MCF 10A (cell line): ENCODE measurements around the gene PTGFRN. TPM values are rescaled to one million over a fixed set of nuclear protein-coding genes. Genes with fewer than 3 reads are reported as not detected.
"Not testable (repeated sequence)": the region's sequence is repeated elsewhere in the genome, so short reads cannot be mapped to it uniquely, and the experiment has no call there.

Experiments
- Bru-seq: library from RNA; stranded (reverse); fragments of 400-500 nt; gene quantifications from one replicate; lab custom pipeline; 2021; lab: Mats Ljungman, UMichigan
- BruChase-seq, 2 experiments: library from RNA; stranded (reverse); fragments of 400-500 nt; gene quantifications; one replicate each; lab custom pipeline; 2021; lab: Mats Ljungman, UMichigan
- BruUV-seq: library from RNA; stranded (reverse); fragments of 400-500 nt; replicated peaks from 2 replicates; lab custom pipeline; 2021; lab: Mats Ljungman, UMichigan
- CTCF ChIA-PET: fragments of 300-600 bp; sonication (Branson Sonifier 250); formaldehyde crosslinking; extraction: SDS; loops from one replicate; lab custom pipeline; 2021; ENCODE audit warnings: antibody characterized with exemption, inconsistent platforms; lab: Yijun Ruan, JAX
- POLR2A ChIA-PET: fragments of 300-600, 350-650 bp; sonication (Branson Sonifier 250); formaldehyde crosslinking; extraction: SDS; loops from one replicate; lab custom pipeline; 2020; ENCODE audit warnings: antibody characterized with exemption, inconsistent platforms; lab: Yijun Ruan, JAX
- DNase-seq: peaks from one replicate; pipeline ENCODE4 v3.0.0-alpha.2; 2018; ENCODE audit not compliant: unreplicated experiment
- H3K27ac Mint-ChIP-seq: one replicate; pipeline ENCODE4 v1.8.0; 2022; ENCODE audit warnings: mild to moderate bottlenecking, low read depth, mixed read lengths; ENCODE audit not compliant: unreplicated experiment
- H3K27me3 Mint-ChIP-seq: one replicate; pipeline ENCODE4 v1.8.0; 2022; ENCODE audit warnings: mixed read lengths; ENCODE audit not compliant: insufficient read depth, unreplicated experiment
- H3K36me3 Mint-ChIP-seq: one replicate; pipeline ENCODE4 v1.8.0; 2022; ENCODE audit warnings: mild to moderate bottlenecking, moderate library complexity, mixed read lengths; ENCODE audit not compliant: insufficient read depth, unreplicated experiment
- H3K4me1 Mint-ChIP-seq: one replicate; pipeline ENCODE4 v1.8.0; 2022; ENCODE audit warnings: mixed read lengths; ENCODE audit not compliant: insufficient read depth, unreplicated experiment
- H3K4me3 Mint-ChIP-seq: one replicate; pipeline ENCODE4 v1.8.0; 2022; ENCODE audit warnings: mild to moderate bottlenecking, moderate library complexity, mixed read lengths; ENCODE audit not compliant: unreplicated experiment
- H3K9me3 Mint-ChIP-seq: one replicate; pipeline ENCODE4 v1.8.0; 2022; ENCODE audit warnings: mixed read lengths; ENCODE audit not compliant: unreplicated experiment
- CTCF ChIP-seq: fragments of 200-600 bp; IDR thresholded peaks from one replicate; pipeline ENCODE4 v1.8.0; 2022; ENCODE audit warnings: antibody characterized with exemption, mild to moderate bottlenecking; ENCODE audit not compliant: unreplicated experiment
- intact Hi-C: fragments of 100-400 bp; cut with micrococcal nuclease; formaldehyde crosslinking; loops from 2 replicates; pipeline ENCODE4 v1.14.1; 2022
- long read RNA-seq: library from polyadenylated mRNA; stranded (forward); transcript quantifications from one replicate; pipeline ENCODE4 v2.0.0, GENCODE V29; 2022
- total RNA-seq: library from RNA; stranded (reverse); gene quantifications from 2 replicates; pipeline ENCODE4 v1.2.3, GENCODE V29; 2022

Gene PTGFRN
- total RNA-seq (45.2 and 61.0 TPM in 2 replicates), Bru-seq, nascent RNA (percentile 69 among the genes with signal in this experiment), BruChase-seq, experiment 1, labeled RNA remaining after a 6-hour chase (percentile 74 among the genes with signal in this experiment), BruChase-seq, experiment 2, labeled RNA remaining after a 2-hour chase (percentile 61 among the genes with signal in this experiment)
- long read RNA-seq, full-length matches to known transcripts = 20 of 44 reads
- long read RNA-seq, partial matches to known transcripts = 23 of 44 reads
- long read RNA-seq, other reads (novel, unspliced or antisense) = 1 of 44 reads

- CTCF ChIA-PET = interaction anchor here (0.6 to 1.1 kb wide), 5 partner anchors 26 to 58 kb away, joined by 3 to 7 read pairs (median 6); no protein-coding TSS in a partner anchor
- no TSS peak for BruUV-seq
- peaks cover 10% of the 10 kb centered on the region for H3K4me1 Mint-ChIP-seq
- DNase-seq = peak; percentile 74
- no peaks in the 10 kb centered on the region for H3K36me3 Mint-ChIP-seq
- no peak within 1 kb of the TSS for H3K4me3 Mint-ChIP-seq
- TF ChIP-seq CTCF = no peak
- POLR2A ChIA-PET = interaction anchor here (0.6 to 4.0 kb wide), 10 partner anchors 11 to 778 kb away, joined by 3 to 38 read pairs (median 4); partner anchors contain the start of gene TTF2
- H3K27me3 Mint-ChIP-seq = no peaks in the 10 kb centered on the region
- no peaks in the 10 kb centered on the region for H3K9me3 Mint-ChIP-seq
- intact Hi-C loops = loop anchor here (5.0 to 10.0 kb wide), 2 partner anchors 145 to 337 kb away; partner anchors contain the start of gene CD58
- peak within 1 kb of the TSS; percentile 85 for H3K27ac Mint-ChIP-seq
Observed at GRCh38 chr1:116909512-116910378, at the start of gene PTGFRN. PTGFRN (plus strand) TSS chr1:116909916; CDS start chr1:116910204, 288 bp downstream.

GRCh38 chr1:116860167-116860566, 49.5 kb upstream of the PTGFRN start:
- H3K9me3 Mint-ChIP-seq, BruUV-seq, H3K36me3 Mint-ChIP-seq, H3K4me3 Mint-ChIP-seq, DNase-seq, H3K4me1 Mint-ChIP-seq, intact Hi-C loops, POLR2A ChIA-PET, H3K27ac Mint-ChIP-seq, H3K27me3 Mint-ChIP-seq: not testable (repeated sequence)
- CTCF ChIA-PET = interaction anchor here (0.6 kb wide), 2 partner anchors 42 to 62 kb away, joined by 3 read pairs; no protein-coding TSS in a partner anchor

DNA sequence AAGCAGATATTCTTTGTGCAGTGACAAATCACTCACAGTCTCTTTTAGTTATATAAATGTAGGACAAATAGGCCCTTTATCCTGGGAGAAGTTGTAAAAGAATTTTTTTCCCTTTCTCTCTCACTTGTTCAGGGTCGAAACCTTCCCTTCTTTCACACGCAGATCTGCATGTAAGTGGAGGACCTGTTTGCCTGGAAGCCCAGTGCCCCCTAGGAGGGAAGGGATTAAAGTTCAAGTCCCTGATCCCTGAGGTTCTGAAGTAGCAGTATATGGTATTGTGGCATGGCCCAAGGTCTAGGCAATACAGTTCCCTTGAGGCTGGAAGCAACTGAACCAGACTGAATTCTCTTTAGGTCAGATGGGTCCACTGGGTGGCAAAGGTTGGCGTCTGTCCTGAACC, 48.6 kb upstream of the PTGFRN start:
- Mint-ChIP-seq H3K27me3 (no peaks in the 10 kb centered on the region), H3K27ac (no peak overlapping the region), H3K4me3 (no peak overlapping the region), H3K36me3 (no peaks in the 10 kb centered on the region), H3K4me1 (no peaks in the 10 kb centered on the region), H3K9me3 (no peaks in the 10 kb centered on the region)
- TF ChIP-seq CTCF = no peak
- BruUV-seq = no TSS peak
- intact Hi-C loops = no loop called here
- POLR2A ChIA-PET = no interaction called here
- CTCF ChIA-PET = no interaction called here
- DNase-seq = no peak

GRCh38 chr1:116863031-116863430, 46.7 kb upstream of the PTGFRN start:
- DNase-seq, H3K9me3 Mint-ChIP-seq, CTCF ChIA-PET, H3K27me3 Mint-ChIP-seq, intact Hi-C loops, H3K36me3 Mint-ChIP-seq, H3K4me1 Mint-ChIP-seq, H3K4me3 Mint-ChIP-seq, H3K27ac Mint-ChIP-seq, BruUV-seq, POLR2A ChIA-PET: not testable (repeated sequence)

DNA sequence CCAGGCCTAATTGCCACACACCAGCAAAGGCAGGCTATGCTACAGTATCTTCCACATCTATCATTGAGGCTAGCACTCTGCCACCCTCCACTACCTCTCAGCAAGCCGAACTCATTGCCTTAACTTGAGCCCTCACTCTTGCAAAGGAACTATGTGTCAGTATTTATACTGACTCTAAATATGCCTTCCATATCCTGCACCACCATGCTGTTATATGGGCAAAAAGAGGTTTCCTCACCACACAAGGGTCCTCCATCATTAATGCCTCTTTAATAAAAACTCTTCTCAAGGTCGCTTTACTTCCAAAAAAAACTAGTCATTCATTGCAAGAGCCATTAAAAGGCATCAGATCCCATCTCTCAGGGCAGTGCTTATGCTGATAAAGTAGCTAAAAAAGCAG, 43.2 kb upstream of the PTGFRN start:
- intact Hi-C loops, BruUV-seq: not testable (repeated sequence)
- CTCF ChIA-PET = interaction anchor here (0.9 kb wide), 1 partner anchor 292 kb away, joined by 3 read pairs; no protein-coding TSS in a partner anchor

More for the DNA sequence above, 43.2 kb upstream of the PTGFRN start:
- DNase-seq, POLR2A ChIA-PET, H3K4me1 Mint-ChIP-seq, H3K4me3 Mint-ChIP-seq, H3K27ac Mint-ChIP-seq, H3K36me3 Mint-ChIP-seq, H3K27me3 Mint-ChIP-seq, H3K9me3 Mint-ChIP-seq: not testable (repeated sequence)
